Measurements from ENCODE around the gene ATAT1. TPM values are rescaled to one million over a fixed set of nuclear protein-coding genes. Genes with fewer than 3 reads are reported as not detected.

Gene ATAT1
- total RNA-seq, 1 experiment from 2014 or later = 30.0 TPM

DNA sequence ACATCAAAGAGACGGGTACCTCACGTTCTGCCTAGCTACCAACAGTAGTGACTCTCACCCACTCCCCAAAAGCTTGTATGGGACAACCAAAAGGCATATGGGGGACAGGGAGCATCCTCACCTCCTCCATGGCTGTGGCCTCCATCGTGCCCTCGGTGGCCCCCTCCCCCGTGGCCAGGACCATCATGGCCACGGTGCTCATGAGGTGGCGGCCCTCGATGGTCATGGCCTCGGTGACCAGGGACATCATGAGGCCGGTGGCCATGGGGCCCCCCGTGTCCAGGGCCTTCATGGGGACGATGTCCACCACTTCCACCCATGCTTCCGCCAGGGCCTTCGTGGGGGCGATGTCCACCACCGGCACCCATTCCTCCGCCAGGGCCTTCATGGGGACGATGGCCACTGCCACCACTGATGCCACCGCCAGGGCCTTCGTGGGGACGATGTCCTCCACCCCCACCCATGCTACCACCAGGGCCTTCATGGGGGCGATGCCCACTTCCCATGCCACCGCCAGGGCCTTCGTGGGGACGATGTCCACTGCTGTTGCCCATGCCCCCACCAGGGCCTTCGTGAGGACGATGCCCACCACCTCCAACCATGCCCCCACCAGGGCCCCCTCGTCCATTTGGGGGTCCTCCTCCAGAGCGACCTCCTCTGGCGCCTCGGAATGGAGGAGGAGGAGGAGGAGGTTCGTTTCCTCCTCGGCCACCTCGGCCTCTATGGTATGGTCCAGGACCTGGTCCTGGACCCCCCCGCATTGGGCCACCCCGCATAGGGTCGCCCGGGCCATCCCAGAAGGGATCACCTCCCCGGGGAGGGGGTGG lies 24.6 kb upstream of the ATAT1 start:
- intact Hi-C loops (cut with micrococcal nuclease; ENCODE audit: unreplicated experiment) = no loop called here
- no TSS peak for BruUV-seq (replicated peaks)
- H3K27ac Mint-ChIP-seq (ENCODE audit: unreplicated experiment) = peak overlapping the region; percentile 35
- no peak for DNase-seq
- no peaks in the 10 kb centered on the region for H3K27me3 Mint-ChIP-seq (ENCODE audit: unreplicated experiment)
- TF ChIP-seq, protein P1, sequence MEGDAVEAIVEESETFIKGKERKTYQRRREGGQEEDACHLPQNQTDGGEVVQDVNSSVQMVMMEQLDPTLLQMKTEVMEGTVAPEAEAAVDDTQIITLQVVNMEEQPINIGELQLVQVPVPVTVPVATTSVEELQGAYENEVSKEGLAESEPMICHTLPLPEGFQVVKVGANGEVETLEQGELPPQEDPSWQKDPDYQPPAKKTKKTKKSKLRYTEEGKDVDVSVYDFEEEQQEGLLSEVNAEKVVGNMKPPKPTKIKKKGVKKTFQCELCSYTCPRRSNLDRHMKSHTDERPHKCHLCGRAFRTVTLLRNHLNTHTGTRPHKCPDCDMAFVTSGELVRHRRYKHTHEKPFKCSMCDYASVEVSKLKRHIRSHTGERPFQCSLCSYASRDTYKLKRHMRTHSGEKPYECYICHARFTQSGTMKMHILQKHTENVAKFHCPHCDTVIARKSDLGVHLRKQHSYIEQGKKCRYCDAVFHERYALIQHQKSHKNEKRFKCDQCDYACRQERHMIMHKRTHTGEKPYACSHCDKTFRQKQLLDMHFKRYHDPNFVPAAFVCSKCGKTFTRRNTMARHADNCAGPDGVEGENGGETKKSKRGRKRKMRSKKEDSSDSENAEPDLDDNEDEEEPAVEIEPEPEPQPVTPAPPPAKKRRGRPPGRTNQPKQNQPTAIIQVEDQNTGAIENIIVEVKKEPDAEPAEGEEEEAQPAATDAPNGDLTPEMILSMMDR (IDR thresholded peaks at IDR 0.05; ENCODE audit: unreplicated experiment) = no peak
- peaks cover 99% of the 10 kb centered on the region for H3K36me3 Mint-ChIP-seq (ENCODE audit: insufficient read depth, unreplicated experiment)
- H3K9me3 Mint-ChIP-seq (ENCODE audit: low read depth, unreplicated experiment) = no peaks in the 10 kb centered on the region
- no peak overlapping the region for H3K4me3 Mint-ChIP-seq (ENCODE audit: low read depth, unreplicated experiment)
- CTCF ChIA-PET = no interaction called here
- no peaks in the 10 kb centered on the region for H3K4me1 Mint-ChIP-seq (ENCODE audit: low read depth, unreplicated experiment)

DNA sequence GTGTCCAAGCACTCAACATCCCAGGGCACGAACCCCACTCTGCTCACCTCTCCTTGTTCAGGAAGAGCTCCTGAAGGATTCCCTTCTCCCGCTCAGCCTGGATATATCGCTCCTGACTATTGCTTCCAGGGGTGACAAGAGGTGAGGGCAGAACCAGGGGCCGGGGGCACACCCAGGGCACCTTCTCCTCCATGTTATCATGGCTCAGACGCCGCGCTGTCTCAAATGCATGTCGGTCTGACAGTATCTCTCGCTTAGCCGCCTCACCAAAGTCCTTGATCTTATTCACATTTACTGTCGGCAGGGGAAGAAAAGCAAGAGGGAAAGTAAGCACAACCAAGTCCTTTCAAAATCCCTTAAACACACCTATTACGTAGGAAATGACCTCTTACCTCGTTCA lies 22.7 kb upstream of the ATAT1 start:
- DNase-seq = no peak
- Mint-ChIP-seq H3K36me3 (ENCODE audit: insufficient read depth, unreplicated experiment) (peaks cover 100% of the 10 kb centered on the region), H3K9me3 (ENCODE audit: low read depth, unreplicated experiment) (no peaks in the 10 kb centered on the region), H3K4me1 (ENCODE audit: low read depth, unreplicated experiment) (peaks cover 7% of the 10 kb centered on the region), H3K27ac (ENCODE audit: unreplicated experiment) (no peak overlapping the region), H3K27me3 (ENCODE audit: unreplicated experiment) (no peaks in the 10 kb centered on the region), H3K4me3 (ENCODE audit: low read depth, unreplicated experiment) (no peak overlapping the region)
- TF ChIP-seq, protein P1 (IDR thresholded peaks at IDR 0.05; ENCODE audit: unreplicated experiment) = no peak
- intact Hi-C loops (cut with micrococcal nuclease; ENCODE audit: unreplicated experiment) = no loop called here
- BruUV-seq (replicated peaks) = TSS peak; percentile 2
- CTCF ChIA-PET = no interaction called here

DNA sequence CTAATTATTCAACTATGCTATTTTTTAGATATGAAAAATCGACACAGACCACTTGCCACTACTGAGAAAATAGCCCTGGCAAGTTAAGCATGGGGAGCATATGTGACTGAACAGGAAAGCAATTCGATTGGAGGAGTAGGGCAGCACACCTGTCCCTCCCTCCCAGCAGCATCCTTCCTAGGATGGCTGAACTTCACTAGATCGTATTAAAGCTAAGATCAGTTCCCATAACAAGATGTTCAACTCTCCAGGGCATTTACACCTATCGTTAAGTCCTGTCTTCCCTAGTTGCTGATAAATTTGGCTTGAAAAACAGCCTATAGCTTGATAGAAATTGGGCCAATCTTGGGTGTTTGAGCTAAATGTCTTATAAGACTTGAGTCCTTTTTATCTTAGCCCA lies 16.6 kb upstream of the ATAT1 start:
- TF ChIP-seq, protein P1 (IDR thresholded peaks at IDR 0.05; ENCODE audit: unreplicated experiment) = no peak
- BruUV-seq (replicated peaks) = no TSS peak
- CTCF ChIA-PET = no interaction called here
- no peaks in the 10 kb centered on the region for H3K9me3 Mint-ChIP-seq (ENCODE audit: low read depth, unreplicated experiment)
- H3K27ac Mint-ChIP-seq (ENCODE audit: unreplicated experiment) = no peak overlapping the region
- no peaks in the 10 kb centered on the region for H3K27me3 Mint-ChIP-seq (ENCODE audit: unreplicated experiment)
- H3K4me1 Mint-ChIP-seq (ENCODE audit: low read depth, unreplicated experiment) = peaks cover 48% of the 10 kb centered on the region
- no peak for DNase-seq
- intact Hi-C loops (cut with micrococcal nuclease; ENCODE audit: unreplicated experiment) = no loop called here
- H3K36me3 Mint-ChIP-seq (ENCODE audit: insufficient read depth, unreplicated experiment) = peaks cover 94% of the 10 kb centered on the region
- no peak overlapping the region for H3K4me3 Mint-ChIP-seq (ENCODE audit: low read depth, unreplicated experiment)

DNA sequence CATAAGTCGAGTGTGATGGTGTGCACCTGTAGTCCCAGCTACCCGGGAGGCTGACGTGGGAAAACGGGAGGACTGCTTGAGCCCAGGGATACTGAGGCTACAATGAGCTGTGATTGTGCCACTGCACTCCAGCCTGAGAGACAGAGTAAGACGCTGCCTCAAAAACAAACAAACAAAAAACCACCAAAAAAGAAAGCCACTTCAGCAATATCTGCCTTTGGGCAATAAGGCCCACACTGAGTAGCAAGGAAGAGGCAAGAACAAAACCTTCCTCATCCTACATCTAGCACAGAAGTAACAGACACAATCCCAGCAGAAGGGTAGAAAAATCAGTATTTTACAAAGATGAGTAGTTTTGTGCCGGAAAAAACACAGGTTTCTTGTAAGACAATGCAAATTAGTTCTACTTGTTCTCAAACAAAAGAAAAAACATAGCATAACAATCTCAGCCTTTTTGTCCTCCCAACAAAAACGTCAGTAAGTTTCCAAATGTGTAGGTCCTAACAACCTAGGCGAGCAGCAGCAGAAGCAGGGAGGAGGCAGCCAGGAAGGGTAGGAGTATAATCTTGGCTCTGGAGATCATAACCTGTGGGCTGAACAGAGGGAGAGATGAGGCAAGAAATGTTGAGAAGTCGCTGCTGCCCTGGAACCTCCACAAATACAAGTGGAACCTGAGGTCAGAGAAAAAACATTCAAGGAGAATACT lies 15.4 kb upstream of the ATAT1 start:
- Mint-ChIP-seq H3K27ac (ENCODE audit: unreplicated experiment) (peak overlapping the region; percentile 73), H3K4me3 (ENCODE audit: low read depth, unreplicated experiment) (peak overlapping the region; percentile 3), H3K9me3 (ENCODE audit: low read depth, unreplicated experiment) (no peaks in the 10 kb centered on the region), H3K4me1 (ENCODE audit: low read depth, unreplicated experiment) (peaks cover 59% of the 10 kb centered on the region), H3K27me3 (ENCODE audit: unreplicated experiment) (no peaks in the 10 kb centered on the region), H3K36me3 (ENCODE audit: insufficient read depth, unreplicated experiment) (peaks cover 94% of the 10 kb centered on the region)
- no TSS peak for BruUV-seq (replicated peaks)
- TF ChIP-seq, protein P1 (IDR thresholded peaks at IDR 0.05; ENCODE audit: unreplicated experiment) = no peak
- intact Hi-C loops (cut with micrococcal nuclease; ENCODE audit: unreplicated experiment) = no loop called here
- CTCF ChIA-PET = interaction anchor here (0.5 to 0.6 kb wide), 2 partner anchors 130 to 235 kb away, joined by 3 to 4 read pairs; no protein-coding TSS in a partner anchor
- DNase-seq = no peak

Data from Calu3 (cell line).